ENCODE data around the gene GRID2IP.
A peak's percentile ranks its signal among the peaks of the same experiment; 100 is the strongest.

Gene GRID2IP

GRCh38 chr7:6559896-6560295 is 8.6 kb upstream of the GRID2IP start:
- DNase-seq = no peak

DNA sequence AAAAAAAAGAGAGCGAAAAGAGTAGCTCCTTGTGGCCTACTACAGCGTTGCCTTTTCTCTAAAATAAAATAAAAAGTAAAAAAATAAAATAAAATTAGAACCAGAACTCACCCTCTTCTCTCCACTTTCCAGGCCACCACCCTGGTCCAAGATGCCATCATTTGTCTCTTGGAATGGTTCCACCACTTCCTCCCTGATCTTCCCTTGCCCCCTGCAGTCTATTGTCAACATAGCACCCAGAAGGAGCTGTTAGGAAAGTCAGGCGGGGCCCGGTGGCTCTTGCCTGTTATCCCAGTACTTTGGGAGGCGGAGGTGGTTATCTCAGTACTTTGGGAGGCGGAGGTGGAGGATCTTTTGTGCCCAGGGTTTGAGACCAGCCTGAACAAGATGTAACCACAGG is 7.6 kb upstream of the GRID2IP start:
- peak; percentile 20 for DNase-seq

DNA sequence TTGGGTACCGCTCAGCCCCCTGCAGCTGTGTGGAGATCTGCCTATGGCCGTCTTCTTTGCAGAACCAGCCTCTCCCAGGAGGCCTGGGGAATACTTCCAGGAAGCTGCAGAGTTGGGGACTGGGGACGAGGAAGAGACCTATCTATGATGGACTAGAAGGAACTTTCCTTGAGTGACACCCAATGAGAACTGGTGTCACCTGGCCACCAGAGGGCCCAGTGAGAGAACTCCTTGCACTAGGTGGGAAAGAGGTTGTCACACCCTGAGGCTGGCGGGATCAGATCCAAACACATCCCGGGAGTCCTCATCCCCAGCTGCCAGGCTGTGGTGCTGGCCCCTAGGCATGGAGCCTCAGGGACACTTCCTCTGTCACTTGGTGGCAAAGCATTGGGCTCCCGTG is 4.9 kb upstream of the GRID2IP start:
- DNase-seq = no peak

DNA sequence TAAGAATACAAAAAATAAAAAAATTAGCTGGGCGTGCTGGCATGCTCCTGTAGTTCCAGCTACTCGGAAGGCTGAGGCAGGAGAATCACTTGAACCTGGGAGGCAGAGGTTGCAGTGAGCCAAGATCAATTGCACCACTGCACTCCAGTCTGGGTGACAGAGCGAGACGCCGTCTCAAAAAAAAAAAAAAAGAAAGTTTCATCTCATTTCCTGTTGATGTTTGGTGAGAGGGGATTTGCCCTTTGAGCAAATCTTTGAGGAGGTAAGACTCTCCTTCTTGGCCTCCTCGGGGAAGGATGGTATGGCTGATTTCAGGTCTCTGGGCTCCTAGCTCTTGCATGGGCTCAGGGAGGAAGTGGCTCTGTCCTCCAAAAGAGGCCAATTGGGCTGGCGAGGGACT is 3.6 kb upstream of the GRID2IP start:
- DNase-seq = no peak

GRCh38 chr7:6553448-6554044 is 2.3 kb upstream of the GRID2IP start:
- DNase-seq = no peak

GRCh38 chr7:6547400-6547799 is 3.9 kb downstream of the GRID2IP start:
- DNase-seq = no peak

DNA sequence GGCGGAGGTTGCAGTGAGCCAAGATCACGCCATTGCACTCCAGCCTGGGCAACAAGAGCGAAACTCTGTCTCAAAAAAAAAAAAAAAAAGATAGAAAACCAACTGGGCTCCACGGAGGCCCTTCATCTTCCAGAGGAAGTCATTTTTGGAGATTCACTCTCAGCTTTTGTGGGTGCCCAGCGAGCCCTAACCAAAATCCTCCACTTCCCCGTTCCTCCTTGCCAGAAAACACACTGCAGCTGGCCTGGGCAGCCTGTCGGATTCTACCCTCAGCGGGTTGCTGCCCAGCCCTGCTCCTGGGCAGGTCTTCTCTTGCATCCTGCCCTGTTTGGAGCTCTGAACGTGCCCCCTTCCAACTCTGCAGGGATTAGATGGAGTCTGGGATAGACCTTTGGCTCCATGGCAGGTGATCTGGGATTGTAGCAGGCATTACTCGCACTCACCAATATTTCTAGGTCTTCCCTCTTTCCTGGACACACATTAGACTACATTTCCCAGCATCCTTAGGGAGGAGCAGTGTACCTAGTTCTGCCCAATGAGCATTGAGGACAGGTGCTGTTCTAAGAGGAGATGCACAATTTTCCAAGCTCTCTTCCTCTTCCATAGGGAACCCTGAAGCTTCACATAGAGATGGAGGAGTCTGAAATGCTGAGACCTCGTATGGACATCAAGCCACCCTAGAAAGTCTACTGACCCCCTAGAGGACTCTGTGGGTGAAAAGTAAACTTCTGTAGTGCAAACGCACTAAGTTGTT is 4.6 kb downstream of the GRID2IP start:
- DNase-seq = no peak

GRCh38 chr7:6545398-6546126 is 5.7 kb downstream of the GRID2IP start:
- no peak for DNase-seq

DNA sequence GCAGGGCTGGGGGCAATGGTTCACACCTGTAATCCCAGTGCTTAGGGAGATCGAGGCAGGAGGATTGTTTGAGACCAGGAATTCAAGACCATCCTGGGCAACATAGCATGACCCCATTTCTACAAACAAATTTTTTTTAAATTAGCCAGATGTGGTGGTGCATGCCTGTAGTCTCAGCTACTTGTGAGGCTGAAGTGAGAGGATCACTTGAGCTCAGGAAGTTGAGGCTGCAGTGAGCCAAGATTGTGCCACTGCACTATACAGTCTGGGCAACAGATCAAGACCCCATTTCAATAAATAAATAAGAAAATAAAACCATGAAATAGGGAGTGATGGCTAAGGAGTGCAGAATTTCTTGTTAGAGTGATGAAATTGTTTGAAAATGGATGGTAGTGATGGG is 8.9 kb downstream of the GRID2IP start:
- no peak for DNase-seq

GRCh38 chr7:6536262-6537260 is 14.7 kb downstream of the GRID2IP start:
- DNase-seq = no peak

DNA sequence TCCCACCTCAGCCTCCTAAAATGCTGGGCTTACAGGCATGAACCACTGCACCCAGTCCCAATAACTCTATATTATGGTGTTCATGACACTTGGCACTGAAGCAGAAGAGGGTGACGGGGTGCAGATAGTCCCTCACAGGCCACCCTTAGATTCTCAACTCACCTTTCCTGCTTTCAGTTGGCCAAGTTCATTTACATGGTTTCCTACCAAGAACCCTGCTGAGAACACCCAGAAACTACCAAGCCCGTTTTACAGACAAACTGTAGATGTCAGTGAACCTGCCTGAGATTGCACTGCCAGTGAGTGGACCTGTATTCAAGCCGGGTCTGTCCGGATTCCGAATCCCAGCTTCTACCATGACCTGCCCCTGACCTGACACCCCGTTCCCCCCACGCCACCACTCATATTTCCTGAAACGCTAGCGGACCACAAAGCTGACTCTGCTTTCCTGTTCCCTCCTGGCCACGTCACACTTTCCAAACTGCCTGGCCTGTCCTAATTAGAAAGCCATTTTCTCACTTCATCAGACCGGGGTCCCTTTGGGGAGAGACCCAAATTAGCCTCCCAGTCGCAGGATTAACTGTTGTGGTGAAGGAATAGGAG is 17.3 kb downstream of the GRID2IP start:
- DNase-seq = no peak

DNA sequence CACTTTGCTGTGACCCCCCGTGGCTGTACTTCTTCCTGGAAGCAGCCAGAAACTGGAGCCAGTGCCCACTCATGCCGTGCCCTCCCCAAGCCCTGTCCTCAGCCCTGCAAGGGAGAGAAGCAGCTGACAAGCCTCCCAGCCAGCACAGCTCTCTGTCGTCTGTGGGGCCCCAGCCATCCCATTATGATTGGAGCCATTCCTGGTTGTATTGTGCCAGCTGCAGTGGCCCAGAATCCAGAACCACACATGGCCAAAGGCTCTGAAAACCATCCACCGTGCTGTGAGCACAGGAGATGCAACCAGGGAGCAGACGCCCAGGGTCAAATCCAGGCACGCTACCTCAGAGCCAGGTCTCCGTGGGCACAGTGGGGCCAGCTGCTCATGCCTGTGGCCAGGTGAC is 18.7 kb downstream of the GRID2IP start:
- DNase-seq = no peak

DNA sequence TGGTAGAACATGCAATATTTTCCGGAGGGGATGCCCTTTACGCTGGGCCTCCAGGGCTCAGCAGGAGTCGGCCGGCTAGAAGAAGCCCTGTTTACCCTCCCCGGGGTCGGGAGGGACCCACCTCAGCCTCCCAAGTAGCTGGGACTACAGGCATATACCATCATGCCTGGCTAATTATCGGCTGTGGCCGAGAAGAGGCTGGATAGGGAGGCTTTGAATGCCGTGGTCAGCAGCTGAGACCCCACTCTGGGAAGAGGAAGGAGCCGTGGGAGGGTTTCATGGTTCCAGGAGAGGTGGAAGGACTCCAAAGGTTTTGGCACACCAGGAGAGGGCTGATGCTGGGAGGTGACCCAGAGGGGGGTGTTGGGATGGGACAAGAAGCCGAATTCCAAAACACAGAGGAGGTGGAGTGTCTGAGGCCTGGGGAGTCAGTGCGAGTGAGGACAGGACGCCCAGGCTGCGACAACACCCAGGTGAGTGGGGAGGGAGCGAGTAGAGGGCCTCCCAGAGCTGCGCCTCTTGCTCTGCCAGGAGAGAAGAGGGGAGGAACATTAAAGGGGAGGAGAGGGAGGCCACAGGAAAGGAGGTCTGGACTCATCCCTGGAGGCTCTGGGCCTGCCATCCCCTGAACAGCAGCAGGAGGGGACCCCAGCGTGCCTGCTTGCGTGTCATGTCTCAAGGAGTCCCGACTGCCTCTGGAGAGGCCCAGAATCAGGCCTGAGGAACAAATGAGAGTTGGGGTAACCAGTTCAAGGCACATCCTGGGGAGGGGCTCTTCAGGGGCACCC is 19.6 kb downstream of the GRID2IP start:
- no peak for DNase-seq

- peak; percentile 67 for DNase-seq
Measured at GRCh38 chr7:6530626-6531491, 20.4 kb downstream of the GRID2IP start.

DNA sequence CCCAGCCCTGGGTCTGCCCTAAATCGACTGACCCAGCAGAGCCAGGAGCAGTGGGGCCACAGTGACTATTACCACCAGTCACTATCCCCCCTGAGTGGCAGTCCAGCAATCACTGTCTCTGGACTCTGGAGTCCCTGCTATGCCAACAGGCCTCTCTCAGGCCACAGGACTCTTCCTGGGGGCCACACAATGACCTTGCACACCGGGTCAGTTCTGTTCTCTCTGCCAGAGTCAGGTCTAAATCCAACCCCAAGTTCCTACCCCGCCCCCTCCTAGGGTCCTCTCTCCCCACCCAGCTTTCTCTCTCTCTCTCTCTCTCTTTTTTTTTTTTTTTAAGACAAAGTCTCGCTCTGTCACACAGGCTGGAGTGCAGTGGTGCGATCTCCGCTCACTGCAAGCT is 21.6 kb downstream of the GRID2IP start:
- DNase-seq = no peak

- no peak for DNase-seq
Measured at GRCh38 chr7:6528401-6529130, 22.7 kb downstream of the GRID2IP start.

DNA sequence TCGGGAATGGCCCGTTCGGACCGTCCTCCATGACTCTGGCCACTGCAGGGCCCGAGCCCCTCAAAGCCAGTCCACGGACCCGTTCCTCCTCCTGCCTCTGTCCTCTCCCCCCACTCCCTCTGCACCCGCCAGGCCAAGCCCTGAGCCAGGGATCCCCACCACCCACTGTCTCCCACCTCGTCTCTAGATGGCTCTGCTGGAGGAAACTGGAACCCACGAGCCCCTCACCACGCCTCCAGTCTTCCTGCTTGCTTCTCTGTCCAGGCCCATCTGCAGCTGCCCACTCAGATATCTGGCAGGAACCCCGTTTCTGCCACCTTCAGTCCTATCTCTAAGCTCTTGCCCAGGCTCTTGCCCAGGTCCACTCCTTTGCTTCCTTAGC is 24.3 kb downstream of the GRID2IP start:
- no peak for DNase-seq

DNA sequence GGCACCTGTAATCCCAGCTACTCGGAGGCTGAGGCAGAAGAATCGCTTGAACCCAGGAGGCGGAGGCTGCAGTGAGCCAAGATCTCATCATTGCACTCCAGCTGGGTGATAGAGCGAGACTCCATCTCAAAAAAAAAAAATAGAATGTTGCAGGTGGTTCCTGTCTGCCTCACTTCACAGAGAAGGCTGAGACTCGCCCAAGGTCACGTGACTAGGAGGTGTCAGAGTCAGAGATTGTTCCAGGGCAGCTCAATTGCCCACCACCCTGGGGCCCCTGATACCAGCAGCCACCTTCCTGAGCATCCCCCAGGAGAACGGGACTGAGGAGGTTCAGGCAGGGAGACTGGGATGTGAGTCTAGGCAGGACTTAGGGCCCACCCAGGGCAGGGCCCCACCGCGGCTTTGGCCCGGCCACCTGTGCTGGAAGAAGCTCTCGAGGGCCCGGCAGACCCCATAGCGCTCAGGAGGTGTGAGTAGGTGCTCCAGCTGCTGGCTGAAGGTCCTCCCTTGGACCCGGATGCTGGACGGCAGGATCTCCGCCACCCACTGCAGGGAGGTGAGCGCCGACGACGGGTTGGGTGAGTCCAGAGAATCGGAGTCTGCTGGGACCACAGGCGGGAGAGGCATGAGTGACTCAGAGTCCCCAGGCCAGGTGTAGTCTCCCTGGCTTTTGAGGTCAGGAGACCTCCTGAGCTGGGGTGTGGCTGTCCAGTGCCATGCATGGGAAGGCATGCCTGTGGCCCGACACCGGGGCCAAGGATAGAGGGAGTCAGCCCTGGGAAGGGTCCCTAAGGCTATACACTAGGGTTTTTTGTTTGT is 30.9 kb downstream of the GRID2IP start:
- no peak for DNase-seq

DNA sequence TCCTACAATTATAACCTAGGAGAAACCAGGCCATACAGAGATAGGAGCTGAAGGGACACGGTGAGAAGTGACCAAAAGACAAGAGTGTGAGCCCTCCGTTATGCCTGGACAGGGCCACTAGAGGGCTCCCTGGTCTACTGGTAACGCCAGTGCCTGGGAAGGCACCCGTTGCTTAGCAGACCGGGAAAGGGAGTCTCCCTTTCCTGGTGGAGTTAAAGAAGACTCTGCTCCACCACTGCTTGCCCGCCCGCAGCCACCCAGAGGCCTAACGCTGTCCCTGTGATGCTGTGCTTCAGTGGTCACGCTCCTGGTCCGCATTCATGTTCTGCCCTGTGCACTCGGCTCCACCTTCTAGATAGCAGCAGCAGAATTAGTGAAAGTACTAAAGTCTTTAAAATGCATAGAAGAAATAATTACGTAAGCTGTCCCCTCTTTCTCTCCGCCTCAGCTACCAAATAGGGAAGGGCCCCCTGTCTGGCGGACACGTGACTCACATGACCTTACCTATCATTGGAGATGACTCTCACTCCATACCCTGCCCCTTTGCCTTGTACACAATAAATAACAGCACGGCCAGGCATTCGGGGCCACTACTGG is 34.8 kb downstream of the GRID2IP start:
- peak; percentile 70 for DNase-seq
